ENCODE results near the gene SPTBN4. TPM values are rescaled to one million over a fixed set of nuclear protein-coding genes. Genes with fewer than 3 reads are reported as not detected.

Gene SPTBN4
- total RNA-seq, 3 donors from 2014 or later, result 1.2 to 2.1 (median 1.8) TPM

GRCh38 chr19:40611900-40612698 is 145.3 kb downstream of the SPTBN4 start:
- Mint-ChIP-seq H3K27me3 (ENCODE audit: low read depth) (no peaks in the 10 kb centered on the region), H3K4me3 (peak overlapping the region; percentile 99), H3K9me3 (no peaks in the 10 kb centered on the region), H3K4me1 (ENCODE audit: low read depth) (peaks cover 68% of the 10 kb centered on the region), H3K36me3 (ENCODE audit: insufficient read depth) (peaks cover 13% of the 10 kb centered on the region)
- ATAC-seq, result no peak
- no peak for DNase-seq

GRCh38 chr19:40612831-40613689 is 146.3 kb downstream of the SPTBN4 start:
- Mint-ChIP-seq H3K4me3 (peak overlapping the region; percentile 99), H3K4me1 (ENCODE audit: low read depth) (peaks cover 60% of the 10 kb centered on the region), H3K27me3 (ENCODE audit: low read depth) (no peaks in the 10 kb centered on the region), H3K9me3 (no peaks in the 10 kb centered on the region), H3K36me3 (ENCODE audit: insufficient read depth) (peaks cover 17% of the 10 kb centered on the region)
- DNase-seq, result peak; percentile 83
- ATAC-seq, result peak; percentile 1

DNA sequence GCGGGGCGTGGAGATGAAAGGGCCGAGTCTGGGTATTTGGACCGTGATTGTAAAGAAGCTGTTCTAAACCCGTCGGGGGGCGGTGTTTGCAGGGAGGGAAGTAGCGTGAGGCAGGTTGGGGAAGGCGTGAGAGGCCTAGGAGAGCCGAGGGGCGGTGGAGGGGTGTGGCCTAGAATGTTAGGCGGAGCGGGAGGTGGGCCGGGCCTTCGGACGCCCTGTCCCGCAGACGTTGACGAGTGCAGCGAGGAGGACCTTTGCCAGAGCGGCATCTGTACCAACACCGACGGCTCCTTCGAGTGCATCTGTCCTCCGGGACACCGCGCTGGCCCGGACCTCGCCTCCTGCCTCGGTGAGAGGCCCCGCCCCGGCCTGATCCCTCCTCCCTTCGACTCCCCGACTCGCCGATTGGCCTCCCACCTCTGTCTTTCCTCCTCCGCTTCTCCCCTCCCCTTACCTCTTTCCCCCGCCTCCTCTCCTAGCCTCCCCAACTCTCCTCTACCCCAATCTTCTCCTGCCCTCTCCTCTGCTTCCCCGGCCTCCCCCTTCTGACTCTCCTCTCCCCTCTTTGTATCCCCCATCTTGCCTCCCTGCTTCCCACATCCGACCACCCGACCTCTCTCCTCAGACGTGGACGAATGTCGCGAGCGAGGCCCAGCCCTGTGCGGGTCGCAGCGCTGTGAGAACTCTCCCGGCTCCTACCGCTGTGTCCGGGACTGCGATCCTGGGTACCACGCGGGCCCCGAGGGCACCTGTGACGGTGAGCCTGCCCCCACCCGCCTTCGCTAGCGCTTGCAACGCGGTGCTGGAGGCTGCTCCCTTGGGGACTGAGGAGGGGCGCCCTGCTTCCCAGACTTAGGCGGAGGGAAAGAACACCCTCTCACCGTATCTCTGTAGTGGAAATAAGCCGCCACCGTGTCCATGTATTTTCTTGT is 147.2 kb downstream of the SPTBN4 start:
- Mint-ChIP-seq H3K4me3 (peak overlapping the region; percentile 99), H3K4me1 (ENCODE audit: low read depth) (peaks cover 57% of the 10 kb centered on the region), H3K36me3 (ENCODE audit: insufficient read depth) (peaks cover 17% of the 10 kb centered on the region), H3K27me3 (ENCODE audit: low read depth) (no peaks in the 10 kb centered on the region), H3K9me3 (no peaks in the 10 kb centered on the region)
- ATAC-seq (peak; percentile 64), DNase-seq (peak; percentile 87)

DNA sequence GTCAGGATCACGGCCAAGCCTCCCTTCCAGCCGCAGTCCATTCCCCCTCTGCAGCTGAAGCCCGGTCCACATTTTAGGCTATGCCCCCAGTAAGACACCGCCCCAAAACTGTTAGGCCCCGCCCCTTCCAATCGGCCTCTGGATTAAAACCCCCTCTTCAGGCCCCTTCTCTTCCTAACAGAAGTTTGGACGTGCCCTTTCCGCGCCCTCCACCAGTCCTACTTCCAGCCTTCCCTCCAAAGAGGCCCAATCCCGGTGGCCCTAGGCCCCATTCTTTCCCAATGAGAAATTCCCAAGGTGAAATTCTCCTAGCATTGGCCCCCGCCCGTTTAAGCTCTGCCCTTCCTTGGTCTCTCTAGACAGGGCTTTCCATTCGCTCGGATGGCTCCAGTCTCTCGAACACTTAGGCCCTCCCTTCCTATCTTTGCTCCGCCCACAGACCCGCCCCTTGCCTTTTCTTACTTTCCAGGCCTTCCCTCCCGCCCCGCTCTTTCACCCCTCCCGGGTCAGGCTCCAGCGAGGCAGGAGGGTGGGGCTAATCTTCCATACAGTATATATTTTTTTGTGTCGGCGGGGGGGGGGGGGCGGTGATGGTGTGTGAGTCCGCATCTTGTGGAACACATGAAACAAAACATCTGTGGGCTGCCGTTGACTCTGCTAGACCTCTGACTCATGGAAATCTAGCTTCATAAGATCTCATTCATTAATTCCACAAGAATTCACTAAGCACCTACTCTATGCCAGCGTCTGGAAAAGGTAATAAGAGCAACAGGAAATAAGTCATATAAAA is 148.0 kb downstream of the SPTBN4 start:
- peak; percentile 96 for DNase-seq
- peaks cover 23% of the 10 kb centered on the region for H3K36me3 Mint-ChIP-seq (ENCODE audit: insufficient read depth)
- H3K4me3 Mint-ChIP-seq, result peak overlapping the region; percentile 99
- H3K9me3 Mint-ChIP-seq, result no peaks in the 10 kb centered on the region
- H3K4me1 Mint-ChIP-seq (ENCODE audit: low read depth), result peaks cover 55% of the 10 kb centered on the region
- H3K27me3 Mint-ChIP-seq (ENCODE audit: low read depth), result no peaks in the 10 kb centered on the region
- ATAC-seq, result peak; percentile 55 to 62

DNA sequence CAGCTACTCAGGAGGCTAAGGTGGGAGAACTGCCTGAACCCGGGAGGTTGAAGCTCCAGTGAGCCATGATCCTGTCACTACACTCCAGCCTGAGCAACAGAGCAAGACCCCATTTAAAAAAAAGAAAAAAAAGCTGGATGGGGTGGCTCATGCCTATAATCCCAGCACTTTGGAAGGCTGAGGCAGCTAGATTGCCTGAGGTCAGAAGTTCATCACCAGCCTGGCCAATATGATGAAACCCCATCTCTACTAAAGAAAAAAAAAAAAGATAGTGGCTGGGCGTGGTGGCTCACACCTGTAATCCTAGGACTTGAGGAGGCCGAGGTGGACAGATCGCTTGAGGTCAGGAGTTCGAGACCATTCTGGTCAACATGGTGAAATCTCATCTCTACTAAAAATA is 149.4 kb downstream of the SPTBN4 start:
- no peaks in the 10 kb centered on the region for H3K9me3 Mint-ChIP-seq
- peaks cover 26% of the 10 kb centered on the region for H3K36me3 Mint-ChIP-seq (ENCODE audit: insufficient read depth)
- ATAC-seq, result no peak
- H3K27me3 Mint-ChIP-seq (ENCODE audit: low read depth), result no peaks in the 10 kb centered on the region
- peaks cover 43% of the 10 kb centered on the region for H3K4me1 Mint-ChIP-seq (ENCODE audit: low read depth)
- no peak for DNase-seq
- H3K4me3 Mint-ChIP-seq, result peak overlapping the region; percentile 99

DNA sequence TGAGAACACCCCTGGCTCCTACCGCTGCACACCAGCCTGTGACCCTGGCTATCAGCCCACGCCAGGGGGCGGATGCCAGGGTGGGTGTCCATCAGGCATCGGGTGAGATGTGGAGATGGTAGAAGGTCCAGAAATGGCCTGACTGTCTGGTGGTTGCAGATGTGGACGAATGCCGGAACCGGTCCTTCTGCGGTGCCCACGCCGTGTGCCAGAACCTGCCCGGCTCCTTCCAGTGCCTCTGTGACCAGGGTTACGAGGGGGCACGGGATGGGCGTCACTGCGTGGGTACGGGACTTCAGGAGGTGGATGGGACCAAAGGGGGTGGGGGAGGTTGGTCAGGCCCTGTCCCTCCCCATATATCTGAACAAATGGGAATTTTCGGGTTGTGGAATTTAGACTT is 150.1 kb downstream of the SPTBN4 start:
- no peak for ATAC-seq
- Mint-ChIP-seq H3K36me3 (ENCODE audit: insufficient read depth) (peaks cover 32% of the 10 kb centered on the region), H3K4me1 (ENCODE audit: low read depth) (peaks cover 39% of the 10 kb centered on the region), H3K4me3 (no peak overlapping the region), H3K27me3 (ENCODE audit: low read depth) (no peaks in the 10 kb centered on the region), H3K9me3 (no peaks in the 10 kb centered on the region)
- no peak for DNase-seq

- ATAC-seq (no peak), DNase-seq (no peak)
- Mint-ChIP-seq H3K36me3 (ENCODE audit: insufficient read depth) (peaks cover 33% of the 10 kb centered on the region), H3K4me3 (no peak overlapping the region), H3K4me1 (ENCODE audit: low read depth) (peaks cover 29% of the 10 kb centered on the region), H3K9me3 (no peaks in the 10 kb centered on the region), H3K27me3 (ENCODE audit: low read depth) (no peaks in the 10 kb centered on the region)
Observed at GRCh38 chr19:40617961-40618360, 151.2 kb downstream of the SPTBN4 start.

DNA sequence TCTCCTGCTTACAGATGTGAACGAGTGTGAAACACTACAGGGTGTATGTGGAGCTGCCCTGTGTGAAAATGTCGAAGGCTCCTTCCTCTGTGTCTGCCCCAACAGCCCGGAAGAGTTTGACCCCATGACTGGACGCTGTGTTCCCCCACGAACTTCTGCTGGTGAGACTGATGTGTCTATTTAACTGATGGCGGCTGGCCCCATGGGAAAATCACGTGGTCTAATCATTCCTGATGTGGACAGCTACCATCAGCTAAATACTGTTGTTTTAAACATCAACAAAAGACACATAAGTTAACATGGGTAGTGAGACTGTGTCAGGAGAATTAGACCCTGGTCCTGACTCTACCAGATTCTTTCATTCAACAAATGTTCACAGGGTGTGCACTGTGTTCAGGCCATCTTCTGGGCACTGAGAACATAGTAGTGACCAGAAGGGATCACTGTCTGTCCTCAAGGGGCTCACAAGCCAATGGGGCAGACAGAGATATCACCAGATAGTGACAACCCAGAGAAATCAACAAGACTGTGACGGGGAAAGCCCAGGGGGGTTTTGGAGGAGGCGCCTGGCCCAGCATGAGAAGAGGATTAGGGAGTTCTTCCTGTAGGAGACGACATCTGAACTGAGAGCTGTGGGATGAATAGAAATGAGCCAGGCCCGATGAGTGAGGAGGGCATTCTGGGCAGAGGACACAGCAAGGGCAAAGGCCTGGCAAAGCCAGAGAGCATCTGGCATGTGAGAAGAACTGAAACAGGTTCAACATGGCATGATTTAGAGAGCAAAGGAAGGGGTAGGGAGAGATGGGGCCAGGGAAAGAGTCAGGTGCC is 152.7 kb downstream of the SPTBN4 start:
- H3K4me1 Mint-ChIP-seq (ENCODE audit: low read depth), result peaks cover 26% of the 10 kb centered on the region
- no peak for DNase-seq
- no peaks in the 10 kb centered on the region for H3K9me3 Mint-ChIP-seq
- no peaks in the 10 kb centered on the region for H3K27me3 Mint-ChIP-seq (ENCODE audit: low read depth)
- H3K4me3 Mint-ChIP-seq, result no peak overlapping the region
- peaks cover 36% of the 10 kb centered on the region for H3K36me3 Mint-ChIP-seq (ENCODE audit: insufficient read depth)
- ATAC-seq, result no peak

- H3K4me3 Mint-ChIP-seq, result no peak overlapping the region
- H3K27me3 Mint-ChIP-seq (ENCODE audit: low read depth), result no peaks in the 10 kb centered on the region
- peaks cover 21% of the 10 kb centered on the region for H3K4me1 Mint-ChIP-seq (ENCODE audit: low read depth)
- no peaks in the 10 kb centered on the region for H3K9me3 Mint-ChIP-seq
- ATAC-seq (no peak), DNase-seq (no peak)
- H3K36me3 Mint-ChIP-seq (ENCODE audit: insufficient read depth), result peaks cover 39% of the 10 kb centered on the region
Observed at GRCh38 chr19:40620161-40620485, 153.3 kb downstream of the SPTBN4 start.

DNA sequence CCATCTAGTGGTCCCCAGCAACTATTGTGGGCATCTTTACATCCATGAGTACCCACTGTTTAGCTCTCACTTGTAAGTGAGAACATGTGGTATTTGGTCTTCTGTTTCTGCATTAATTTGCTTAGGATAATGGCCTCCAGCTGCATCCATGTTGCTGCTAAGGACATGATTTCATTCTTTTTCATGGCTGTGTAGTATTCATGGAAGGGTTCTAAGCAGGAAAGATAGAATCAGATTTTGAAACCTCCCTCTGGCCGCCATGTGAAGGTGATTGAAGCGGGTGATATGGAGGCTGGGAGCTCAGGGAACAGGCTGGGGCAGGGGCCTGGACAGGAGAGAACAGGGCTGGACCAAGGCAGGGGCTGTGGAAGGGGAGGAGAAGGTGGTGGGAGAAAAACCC is 154.5 kb downstream of the SPTBN4 start:
- H3K4me3 Mint-ChIP-seq, result no peak overlapping the region
- H3K9me3 Mint-ChIP-seq, result no peaks in the 10 kb centered on the region
- ATAC-seq (no peak), DNase-seq (no peak)
- H3K27me3 Mint-ChIP-seq (ENCODE audit: low read depth), result no peaks in the 10 kb centered on the region
- peaks cover 38% of the 10 kb centered on the region for H3K36me3 Mint-ChIP-seq (ENCODE audit: insufficient read depth)
- H3K4me1 Mint-ChIP-seq (ENCODE audit: low read depth), result peaks cover 16% of the 10 kb centered on the region

GRCh38 chr19:40621966-40622772 is 155.4 kb downstream of the SPTBN4 start:
- no peaks in the 10 kb centered on the region for H3K27me3 Mint-ChIP-seq (ENCODE audit: low read depth)
- DNase-seq (no peak), ATAC-seq (no peak)
- peaks cover 35% of the 10 kb centered on the region for H3K36me3 Mint-ChIP-seq (ENCODE audit: insufficient read depth)
- no peaks in the 10 kb centered on the region for H3K9me3 Mint-ChIP-seq
- H3K4me1 Mint-ChIP-seq (ENCODE audit: low read depth), result peaks cover 12% of the 10 kb centered on the region
- no peak overlapping the region for H3K4me3 Mint-ChIP-seq

DNA sequence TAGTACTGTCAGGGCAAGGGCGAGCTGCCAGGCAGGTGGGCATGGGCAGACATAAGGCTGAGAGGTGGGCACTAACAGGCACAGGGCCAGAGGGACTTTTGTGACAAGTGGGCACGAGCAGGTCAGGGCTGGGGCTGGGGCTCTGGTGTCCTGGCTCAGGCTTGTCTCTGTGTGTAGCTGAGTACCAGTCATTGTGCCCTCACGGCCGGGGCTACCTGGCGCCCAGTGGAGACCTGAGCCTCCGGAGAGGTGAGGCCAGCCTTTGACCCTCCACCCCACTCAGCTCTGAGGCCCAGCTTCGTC is 155.9 kb downstream of the SPTBN4 start:
- DNase-seq, result no peak
- H3K36me3 Mint-ChIP-seq (ENCODE audit: insufficient read depth), result peaks cover 38% of the 10 kb centered on the region
- no peaks in the 10 kb centered on the region for H3K27me3 Mint-ChIP-seq (ENCODE audit: low read depth)
- no peak overlapping the region for H3K4me3 Mint-ChIP-seq
- no peaks in the 10 kb centered on the region for H3K9me3 Mint-ChIP-seq
- no peak for ATAC-seq
- peaks cover 12% of the 10 kb centered on the region for H3K4me1 Mint-ChIP-seq (ENCODE audit: low read depth)
